ENCODE data around the gene RANBP2. TPM values are rescaled to one million over a fixed set of nuclear protein-coding genes. Genes with fewer than 3 reads are reported as not detected.
"Not testable (repeated sequence)": the region's sequence is repeated elsewhere in the genome, so short reads cannot be mapped to it uniquely, and the experiment has no call there.

Gene RANBP2
- total and polyA plus RNA-seq, 2 donors, result 18.9 to 47.0 TPM

- H3K4me1 ChIP-seq (ENCODE audit: control insufficient read depth in 2 of 2, insufficient read depth in 2 of 2, low read length in 2 of 2); H3K27ac ChIP-seq (ENCODE audit: low read depth in 1 of 2, low read length in 1 of 2); DNase-seq (ENCODE audit: low read depth in 6 of 9, low spot score in 9 of 9); H3K36me3 ChIP-seq (ENCODE audit: control insufficient read depth in 2 of 2, insufficient read depth in 2 of 2, low read length in 1 of 2); H3K27me3 ChIP-seq (ENCODE audit: control insufficient read depth in 2 of 2, insufficient read depth in 1 of 2, low read length in 1 of 2); H3K4me3 ChIP-seq (ENCODE audit: low read length in 2 of 2); H3K9me3 ChIP-seq (ENCODE audit: control insufficient read depth in 2 of 2, insufficient read depth in 1 of 2, low read length in 1 of 2): not testable (repeated sequence)
- WGBS, result no CpG with 5 or more reads among the region's 1 CpG
These were observed 29.3 kb upstream of the RANBP2 start for GRCh38 chr2:108690001-108690400.

GRCh38 chr2:108691447-108691846 is 27.8 kb upstream of the RANBP2 start:
- Histone ChIP-seq H3K4me1 (ENCODE audit: control insufficient read depth in 2 of 2, insufficient read depth in 2 of 2, low read length in 2 of 2) (no peaks in the 10 kb centered on the region), H3K9me3 (ENCODE audit: control insufficient read depth in 2 of 2, insufficient read depth in 1 of 2, low read length in 1 of 2) (no peaks in the 10 kb centered on the region), H3K27ac (ENCODE audit: low read depth in 1 of 2, low read length in 1 of 2) (no peak overlapping the region), H3K36me3 (ENCODE audit: control insufficient read depth in 2 of 2, insufficient read depth in 2 of 2, low read length in 1 of 2) (no peaks in the 10 kb centered on the region), H3K27me3 (ENCODE audit: control insufficient read depth in 2 of 2, insufficient read depth in 1 of 2, low read length in 1 of 2) (no peaks in the 10 kb centered on the region), H3K4me3 (ENCODE audit: low read length in 2 of 2) (no peak overlapping the region)
- no peak for DNase-seq (ENCODE audit: low read depth in 6 of 9, low spot score in 9 of 9)
- 98% methylated on average over 7 of the region's 7 CpGs for WGBS

- no peak overlapping the region for H3K27ac ChIP-seq (ENCODE audit: low read depth in 1 of 2, low read length in 1 of 2)
- H3K36me3 ChIP-seq (ENCODE audit: control insufficient read depth in 2 of 2, insufficient read depth in 2 of 2, low read length in 1 of 2), result no peaks in the 10 kb centered on the region
- no peak overlapping the region for H3K4me3 ChIP-seq (ENCODE audit: low read length in 2 of 2)
- no peaks in the 10 kb centered on the region for H3K27me3 ChIP-seq (ENCODE audit: control insufficient read depth in 2 of 2, insufficient read depth in 1 of 2, low read length in 1 of 2)
- DNase-seq (ENCODE audit: low read depth in 6 of 9, low spot score in 9 of 9), result no peak
- no peaks in the 10 kb centered on the region for H3K4me1 ChIP-seq (ENCODE audit: control insufficient read depth in 2 of 2, insufficient read depth in 2 of 2, low read length in 2 of 2)
- H3K9me3 ChIP-seq (ENCODE audit: control insufficient read depth in 2 of 2, insufficient read depth in 1 of 2, low read length in 1 of 2), result no peaks in the 10 kb centered on the region
- 69% methylated on average over 3 of the region's 3 CpGs for WGBS
These were observed 18.1 kb upstream of the RANBP2 start for GRCh38 chr2:108701208-108701607.

- no peak for DNase-seq (ENCODE audit: low read depth in 6 of 9, low spot score in 9 of 9)
- 23% methylated on average over 2 of the region's 2 CpGs for WGBS
- no peaks in the 10 kb centered on the region for H3K4me1 ChIP-seq (ENCODE audit: control insufficient read depth in 2 of 2, insufficient read depth in 2 of 2, low read length in 2 of 2)
These were observed 17.5 kb upstream of the RANBP2 start for GRCh38 chr2:108701806-108702205.

GRCh38 chr2:108704871-108705270 is 14.4 kb upstream of the RANBP2 start:
- 100% methylated on average over 1 of the region's 1 CpG for WGBS
- Histone ChIP-seq H3K4me3 (ENCODE audit: low read length in 2 of 2) (no peak overlapping the region), H3K36me3 (ENCODE audit: control insufficient read depth in 2 of 2, insufficient read depth in 2 of 2, low read length in 1 of 2) (no peaks in the 10 kb centered on the region), H3K27ac (ENCODE audit: low read depth in 1 of 2, low read length in 1 of 2) (no peak overlapping the region), H3K27me3 (ENCODE audit: control insufficient read depth in 2 of 2, insufficient read depth in 1 of 2, low read length in 1 of 2) (no peaks in the 10 kb centered on the region), H3K4me1 (ENCODE audit: control insufficient read depth in 2 of 2, insufficient read depth in 2 of 2, low read length in 2 of 2) (no peaks in the 10 kb centered on the region), H3K9me3 (ENCODE audit: control insufficient read depth in 2 of 2, insufficient read depth in 1 of 2, low read length in 1 of 2) (peaks cover 0 to 4% of the 10 kb centered on the region in 2 donors)
- no peak for DNase-seq (ENCODE audit: low read depth in 6 of 9, low spot score in 9 of 9)

More at GRCh38 chr2:108701806-108702205, 17.5 kb upstream of the RANBP2 start:
- H3K9me3 ChIP-seq (ENCODE audit: control insufficient read depth in 2 of 2, insufficient read depth in 1 of 2, low read length in 1 of 2), result peaks cover 0 to 2% of the 10 kb centered on the region in 2 donors
- H3K36me3 ChIP-seq (ENCODE audit: control insufficient read depth in 2 of 2, insufficient read depth in 2 of 2, low read length in 1 of 2), result no peaks in the 10 kb centered on the region
- no peaks in the 10 kb centered on the region for H3K27me3 ChIP-seq (ENCODE audit: control insufficient read depth in 2 of 2, insufficient read depth in 1 of 2, low read length in 1 of 2)
- H3K4me3 ChIP-seq (ENCODE audit: low read length in 2 of 2), result no peak overlapping the region
- no peak overlapping the region for H3K27ac ChIP-seq (ENCODE audit: low read depth in 1 of 2, low read length in 1 of 2)

- H3K4me1 ChIP-seq (ENCODE audit: control insufficient read depth in 2 of 2, insufficient read depth in 2 of 2, low read length in 2 of 2), result no peaks in the 10 kb centered on the region
These were observed 12.0 kb upstream of the RANBP2 start for GRCh38 chr2:108707300-108707699.

GRCh38 chr2:108716971-108717370 is 2.3 kb upstream of the RANBP2 start:
- not testable (repeated sequence) for H3K4me1 ChIP-seq (ENCODE audit: control insufficient read depth in 2 of 2, insufficient read depth in 2 of 2, low read length in 2 of 2); H3K4me3 ChIP-seq (ENCODE audit: low read length in 2 of 2); DNase-seq (ENCODE audit: low read depth in 6 of 9, low spot score in 9 of 9); H3K27ac ChIP-seq (ENCODE audit: low read depth in 1 of 2, low read length in 1 of 2); H3K27me3 ChIP-seq (ENCODE audit: control insufficient read depth in 2 of 2, insufficient read depth in 1 of 2, low read length in 1 of 2); H3K36me3 ChIP-seq (ENCODE audit: control insufficient read depth in 2 of 2, insufficient read depth in 2 of 2, low read length in 1 of 2); H3K9me3 ChIP-seq (ENCODE audit: control insufficient read depth in 2 of 2, insufficient read depth in 1 of 2, low read length in 1 of 2)
- WGBS, result 94% methylated on average over 6 of the region's 6 CpGs

More at GRCh38 chr2:108707300-108707699, 12.0 kb upstream of the RANBP2 start:
- Histone ChIP-seq H3K36me3 (ENCODE audit: control insufficient read depth in 2 of 2, insufficient read depth in 2 of 2, low read length in 1 of 2) (no peaks in the 10 kb centered on the region), H3K27me3 (ENCODE audit: control insufficient read depth in 2 of 2, insufficient read depth in 1 of 2, low read length in 1 of 2) (no peaks in the 10 kb centered on the region), H3K9me3 (ENCODE audit: control insufficient read depth in 2 of 2, insufficient read depth in 1 of 2, low read length in 1 of 2) (peaks cover 0 to 4% of the 10 kb centered on the region in 2 donors), H3K4me3 (ENCODE audit: low read length in 2 of 2) (no peak overlapping the region), H3K27ac (ENCODE audit: low read depth in 1 of 2, low read length in 1 of 2) (no peak overlapping the region)
- DNase-seq (ENCODE audit: low read depth in 6 of 9, low spot score in 9 of 9), result no peak

GRCh38 chr2:108726048-108726447 is 6.8 kb downstream of the RANBP2 start:
- H3K4me3 ChIP-seq (ENCODE audit: low read length in 2 of 2); H3K4me1 ChIP-seq (ENCODE audit: control insufficient read depth in 2 of 2, insufficient read depth in 2 of 2, low read length in 2 of 2); H3K36me3 ChIP-seq (ENCODE audit: control insufficient read depth in 2 of 2, insufficient read depth in 2 of 2, low read length in 1 of 2); H3K9me3 ChIP-seq (ENCODE audit: control insufficient read depth in 2 of 2, insufficient read depth in 1 of 2, low read length in 1 of 2); H3K27me3 ChIP-seq (ENCODE audit: control insufficient read depth in 2 of 2, insufficient read depth in 1 of 2, low read length in 1 of 2); H3K27ac ChIP-seq (ENCODE audit: low read depth in 1 of 2, low read length in 1 of 2); DNase-seq (ENCODE audit: low read depth in 6 of 9, low spot score in 9 of 9): not testable (repeated sequence)
- 90% methylated on average over 9 of the region's 9 CpGs for WGBS

GRCh38 chr2:108734656-108735055 is 15.4 kb downstream of the RANBP2 start:
- H3K36me3 ChIP-seq (ENCODE audit: control insufficient read depth in 2 of 2, insufficient read depth in 2 of 2, low read length in 1 of 2), result peaks cover 15 to 16% of the 10 kb centered on the region in 2 donors
- H3K4me1 ChIP-seq (ENCODE audit: control insufficient read depth in 2 of 2, insufficient read depth in 2 of 2, low read length in 2 of 2); H3K27ac ChIP-seq (ENCODE audit: low read depth in 1 of 2, low read length in 1 of 2); H3K9me3 ChIP-seq (ENCODE audit: control insufficient read depth in 2 of 2, insufficient read depth in 1 of 2, low read length in 1 of 2); H3K4me3 ChIP-seq (ENCODE audit: low read length in 2 of 2); DNase-seq (ENCODE audit: low read depth in 6 of 9, low spot score in 9 of 9); H3K27me3 ChIP-seq (ENCODE audit: control insufficient read depth in 2 of 2, insufficient read depth in 1 of 2, low read length in 1 of 2): not testable (repeated sequence)
- WGBS, result 98% methylated on average over 6 of the region's 6 CpGs

- not testable (repeated sequence) for H3K4me3 ChIP-seq (ENCODE audit: low read length in 2 of 2); H3K4me1 ChIP-seq (ENCODE audit: control insufficient read depth in 2 of 2, insufficient read depth in 2 of 2, low read length in 2 of 2); DNase-seq (ENCODE audit: low read depth in 6 of 9, low spot score in 9 of 9); H3K27ac ChIP-seq (ENCODE audit: low read depth in 1 of 2, low read length in 1 of 2); H3K9me3 ChIP-seq (ENCODE audit: control insufficient read depth in 2 of 2, insufficient read depth in 1 of 2, low read length in 1 of 2); H3K27me3 ChIP-seq (ENCODE audit: control insufficient read depth in 2 of 2, insufficient read depth in 1 of 2, low read length in 1 of 2)
- 97% methylated on average over 9 of the region's 9 CpGs for WGBS
- peaks cover 7 to 19% of the 10 kb centered on the region in 2 donors for H3K36me3 ChIP-seq (ENCODE audit: control insufficient read depth in 2 of 2, insufficient read depth in 2 of 2, low read length in 1 of 2)
These were observed 38.7 kb downstream of the RANBP2 start for GRCh38 chr2:108757973-108758372.

Data from thymus (tissue), 11 donors.